Gastroesophageal sphincter (tissue), 4 donors: ENCODE results near the gene MYRIP. TPM values are rescaled to one million over a fixed set of nuclear protein-coding genes. Genes with fewer than 3 reads are reported as not detected.

Source experiments
- ATAC-seq: fragments of 150-250 bp; one replicate; pipeline ENCODE4 v1.9.1; 2016; ENCODE audit warnings: mild to moderate bottlenecking, moderate library complexity
- H3K27ac ChIP-seq, 4 donors: fragments of 200-600 bp; sonication (generic) in 3 of 4; 1 replicate in 3 of 4; 2 replicates in 1 of 4; pipeline ENCODE4 v1.5.1; 2016 to 2019
- H3K27me3 ChIP-seq: fragments of 200-600 bp; sonication (generic); one replicate; pipeline ENCODE4 v1.5.1; 2019
- H3K36me3 ChIP-seq, 2 donors: fragments of 200-600 bp; sonication (generic); one replicate each; pipeline ENCODE4 v1.5.1; 2019; ENCODE audit warnings: control low read depth in 1 of 2
- H3K4me1 ChIP-seq, 3 donors: fragments of 200-600 bp; sonication (generic); 1 replicate in 2 of 3; 2 replicates in 1 of 3; pipeline ENCODE4 v1.5.1; 2016 to 2019; ENCODE audit warnings: control low read depth in 2 of 3
- H3K4me3 ChIP-seq, 2 donors: fragments of 200-600 bp; sonication (generic); one replicate each; pipeline ENCODE4 v1.5.1; 2019; ENCODE audit warnings: mild to moderate bottlenecking in 1 of 2, moderate library complexity in 1 of 2
- H3K9me3 ChIP-seq, 3 donors: fragments of 200-600 bp; sonication (generic); one replicate each; pipeline ENCODE4 v1.5.1; 2017 to 2019; ENCODE audit warnings: control low read depth in 2 of 3
- EP300 ChIP-seq: sonication (generic); formaldehyde crosslinking; IDR thresholded peaks from one replicate; pipeline ENCODE4 v1.6.1; 2017; ENCODE audit warnings: antibody characterized with exemption, mild to moderate bottlenecking
- POLR2A ChIP-seq, 2 donors: fragments of 450-650 bp; IDR thresholded peaks; one replicate each; pipeline ENCODE4 v1.6.1; 2017; ENCODE audit warnings: antibody characterized with exemption in 2 of 2, mild to moderate bottlenecking in 2 of 2, moderate library complexity in 1 of 2
- POLR2AphosphoS5 ChIP-seq: sonication (generic); formaldehyde crosslinking; IDR thresholded peaks from one replicate; pipeline ENCODE4 v1.6.1; 2017; ENCODE audit warnings: antibody characterized with exemption
- WGBS, 2 donors: methylation state at CpG; one replicate each; pipeline ENCODE4 v1.1.5; 2018; ENCODE audit warnings: low coverage in 1 of 2; 5-methylcytosine and 5-hydroxymethylcytosine counted together
- total RNA-seq, 4 donors: library from RNA; depleted of rRNA; stranded (reverse); fragments of >200 nt; gene quantifications; one replicate each; pipeline ENCODE4 v1.1.0, GENCODE V29; 2016
- TF ChIP-seq, protein P1 (sequence below), 4 experiments: fragments of 200-600 bp in 2 of 4; fragments of 450-650 bp in 2 of 4; sonication (generic) in 1 of 4; IDR thresholded peaks; one replicate each; pipeline ENCODE4 v1.5.1; 2017 to 2019; ENCODE audit warnings: antibody characterized with exemption in 4 of 4, mild to moderate bottlenecking in 2 of 4, moderate library complexity in 2 of 4

MYRIP gene
- total RNA-seq = 1 to 10 TPM; 3.7 to 6.4 (median 5.0) TPM

DNA sequence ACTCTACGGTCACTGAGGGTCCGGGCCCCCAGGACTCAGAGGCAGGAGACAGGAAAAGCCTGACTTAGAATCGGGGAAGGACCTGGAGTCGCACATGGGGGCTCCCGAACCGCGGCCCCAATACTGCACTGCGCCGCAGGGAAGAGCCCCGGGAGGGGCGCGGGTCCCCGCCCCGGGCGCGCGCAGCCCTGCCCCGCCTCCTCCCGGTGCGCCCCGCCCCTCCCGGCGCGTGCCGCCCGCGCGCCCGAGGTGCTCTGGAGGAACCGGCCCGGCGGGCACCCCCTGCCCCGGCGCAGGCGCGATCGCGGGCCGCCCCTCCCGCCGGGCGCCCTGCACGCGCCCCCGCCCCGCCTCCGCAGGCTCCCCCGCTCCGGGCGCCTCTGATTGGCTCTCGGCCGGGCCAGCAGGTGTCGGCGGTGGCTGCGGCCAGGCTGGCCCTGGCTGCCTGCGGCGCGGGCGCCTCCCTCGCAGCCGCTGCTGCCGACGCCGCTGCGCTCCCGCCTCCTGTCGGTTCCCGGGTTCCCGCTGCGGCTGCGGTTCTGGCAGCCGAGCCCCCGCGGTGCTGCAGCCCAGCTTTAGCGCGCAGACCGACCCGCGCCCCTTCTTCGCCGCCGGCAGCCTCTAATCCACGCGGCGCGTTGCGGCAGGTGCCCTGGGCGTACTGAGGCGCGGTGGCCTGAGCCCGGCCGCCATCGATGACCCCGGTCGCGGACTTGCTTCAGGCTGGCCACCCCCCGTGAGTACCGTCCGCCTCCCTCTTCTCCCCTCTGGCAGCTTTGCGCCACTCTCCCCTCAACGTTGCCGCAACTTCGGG, at the start of gene MYRIP:
MYRIP (plus strand) TSS at position 429 of the 814 bp plus-strand sequence. CDS start 91,208 bp downstream, outside the sequence.
- no peak for TF ChIP-seq POLR2AphosphoS5
- TF ChIP-seq EP300 = no peak
- TF ChIP-seq POLR2A (IDR thresholded peaks at IDR 0.05) = no peak
- TF ChIP-seq, protein P1, sequence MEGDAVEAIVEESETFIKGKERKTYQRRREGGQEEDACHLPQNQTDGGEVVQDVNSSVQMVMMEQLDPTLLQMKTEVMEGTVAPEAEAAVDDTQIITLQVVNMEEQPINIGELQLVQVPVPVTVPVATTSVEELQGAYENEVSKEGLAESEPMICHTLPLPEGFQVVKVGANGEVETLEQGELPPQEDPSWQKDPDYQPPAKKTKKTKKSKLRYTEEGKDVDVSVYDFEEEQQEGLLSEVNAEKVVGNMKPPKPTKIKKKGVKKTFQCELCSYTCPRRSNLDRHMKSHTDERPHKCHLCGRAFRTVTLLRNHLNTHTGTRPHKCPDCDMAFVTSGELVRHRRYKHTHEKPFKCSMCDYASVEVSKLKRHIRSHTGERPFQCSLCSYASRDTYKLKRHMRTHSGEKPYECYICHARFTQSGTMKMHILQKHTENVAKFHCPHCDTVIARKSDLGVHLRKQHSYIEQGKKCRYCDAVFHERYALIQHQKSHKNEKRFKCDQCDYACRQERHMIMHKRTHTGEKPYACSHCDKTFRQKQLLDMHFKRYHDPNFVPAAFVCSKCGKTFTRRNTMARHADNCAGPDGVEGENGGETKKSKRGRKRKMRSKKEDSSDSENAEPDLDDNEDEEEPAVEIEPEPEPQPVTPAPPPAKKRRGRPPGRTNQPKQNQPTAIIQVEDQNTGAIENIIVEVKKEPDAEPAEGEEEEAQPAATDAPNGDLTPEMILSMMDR (IDR thresholded peaks at IDR 0.05) = no peak
- peak within 1 kb of the TSS; percentile 62 to 85 for H3K4me3 ChIP-seq
- H3K4me1 ChIP-seq = peaks cover 5 to 25% (median 10%) of the 10 kb centered on the region in 3 donors
- H3K27me3 ChIP-seq = peaks cover 73% of the 10 kb centered on the region
- H3K27ac ChIP-seq = peak within 1 kb of the TSS in 2 of 4 donors; percentile 22 to 69
- ATAC-seq = peak; percentile 81
- no peaks in the 10 kb centered on the region for H3K36me3 ChIP-seq
- H3K9me3 ChIP-seq = no peaks in the 10 kb centered on the region
- WGBS, 2 donors = no CpG with 5 or more reads among the region's 103 CpGs

DNA sequence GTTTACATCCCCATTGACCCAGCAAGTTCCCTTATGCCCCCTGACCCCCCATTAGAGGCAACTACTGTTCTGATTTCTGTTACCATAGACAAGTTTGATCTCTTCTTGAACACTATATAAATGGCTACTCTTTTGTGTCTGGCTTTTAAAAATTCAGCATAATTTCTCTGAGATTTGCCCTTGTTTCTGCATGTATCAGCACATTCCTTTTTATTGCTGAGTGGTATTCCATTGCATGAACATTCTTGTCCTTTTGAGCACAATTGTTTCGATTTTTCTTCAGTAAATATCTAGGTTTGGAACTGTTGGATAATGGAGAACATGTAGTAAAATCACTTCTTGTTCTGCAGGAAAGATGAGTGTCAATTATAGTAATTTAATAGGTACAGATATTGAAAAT, 49.1 kb upstream of the MYRIP start:
- WGBS, 2 donors = 64 to 65% methylated on average over 1 of the region's 1 CpG
- no peak overlapping the region for H3K27ac ChIP-seq

DNA sequence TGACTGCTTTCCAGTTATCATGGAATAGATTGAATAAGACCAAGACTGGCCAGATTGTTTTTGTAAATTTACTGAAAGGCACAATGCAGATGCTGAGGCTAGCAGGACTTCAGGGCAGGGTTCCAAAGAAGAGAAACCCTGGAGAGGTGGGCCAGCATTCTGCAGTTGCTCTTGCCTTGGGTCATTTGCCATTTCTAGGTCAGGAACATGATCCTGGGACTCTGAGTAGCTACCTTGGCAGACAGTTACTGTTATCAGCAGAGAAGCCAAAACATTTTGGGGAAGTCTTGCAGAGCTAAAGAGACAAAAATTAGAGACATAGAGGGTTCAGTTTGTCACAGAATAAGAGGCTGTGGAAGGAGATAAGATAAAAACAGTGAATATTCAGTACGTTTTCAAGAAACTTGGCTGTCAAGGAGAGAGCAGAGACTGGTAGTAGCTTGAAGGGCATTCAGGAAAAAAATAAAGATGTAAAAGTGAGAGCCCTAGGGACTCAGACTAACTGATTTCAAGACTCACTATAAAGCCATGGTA, 46.8 kb upstream of the MYRIP start:
- H3K4me1 ChIP-seq = no peaks in the 10 kb centered on the region
- WGBS, 2 donors = 37 to 50% methylated on average over 1 of the region's 1 CpG
- H3K27ac ChIP-seq = no peak overlapping the region
- no peaks in the 10 kb centered on the region for H3K36me3 ChIP-seq
- H3K4me3 ChIP-seq = no peak overlapping the region
- H3K27me3 ChIP-seq = no peaks in the 10 kb centered on the region
- no peak for TF ChIP-seq POLR2AphosphoS5
- no peak for TF ChIP-seq POLR2A (IDR thresholded peaks at IDR 0.05)
- TF ChIP-seq, protein P1 (IDR thresholded peaks at IDR 0.05) = no peak
- no peak for TF ChIP-seq EP300
- ATAC-seq = no peak
- no peaks in the 10 kb centered on the region for H3K9me3 ChIP-seq

More for the DNA sequence above, 49.1 kb upstream of the MYRIP start:
- Histone ChIP-seq H3K4me1 (no peaks in the 10 kb centered on the region), H3K4me3 (no peak overlapping the region), H3K27me3 (no peaks in the 10 kb centered on the region), H3K36me3 (no peaks in the 10 kb centered on the region), H3K9me3 (no peaks in the 10 kb centered on the region)
- ATAC-seq = no peak
- no peak for TF ChIP-seq POLR2A (IDR thresholded peaks at IDR 0.05)
- TF ChIP-seq EP300 = no peak
- TF ChIP-seq POLR2AphosphoS5 = no peak
- TF ChIP-seq, protein P1 (IDR thresholded peaks at IDR 0.05) = no peak

DNA sequence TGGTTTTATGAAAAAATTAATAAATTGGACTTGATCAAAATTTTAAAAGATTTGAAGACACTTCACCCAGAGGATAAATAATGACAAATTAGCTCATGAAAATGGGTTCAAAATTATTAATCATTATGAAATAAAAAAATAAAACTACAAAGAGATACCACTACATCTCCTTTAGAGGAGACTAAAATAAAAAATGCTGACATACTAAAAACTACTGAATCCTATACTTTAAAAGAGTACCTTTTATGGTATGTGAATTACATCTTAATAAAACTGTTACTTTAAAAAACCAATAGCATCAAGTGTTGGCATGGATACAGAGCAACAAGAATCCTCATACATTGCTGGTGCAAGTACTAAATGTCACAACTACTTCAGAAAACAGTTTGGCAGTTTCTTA, 46.0 kb upstream of the MYRIP start:
- Histone ChIP-seq H3K36me3 (no peaks in the 10 kb centered on the region), H3K27ac (no peak overlapping the region), H3K27me3 (no peaks in the 10 kb centered on the region), H3K9me3 (no peaks in the 10 kb centered on the region), H3K4me3 (no peak overlapping the region), H3K4me1 (no peaks in the 10 kb centered on the region)
- TF ChIP-seq POLR2A (IDR thresholded peaks at IDR 0.05) (no peak), POLR2AphosphoS5 (no peak), EP300 (no peak)
- TF ChIP-seq, protein P1 (IDR thresholded peaks at IDR 0.05) = no peak
- ATAC-seq = no peak

DNA sequence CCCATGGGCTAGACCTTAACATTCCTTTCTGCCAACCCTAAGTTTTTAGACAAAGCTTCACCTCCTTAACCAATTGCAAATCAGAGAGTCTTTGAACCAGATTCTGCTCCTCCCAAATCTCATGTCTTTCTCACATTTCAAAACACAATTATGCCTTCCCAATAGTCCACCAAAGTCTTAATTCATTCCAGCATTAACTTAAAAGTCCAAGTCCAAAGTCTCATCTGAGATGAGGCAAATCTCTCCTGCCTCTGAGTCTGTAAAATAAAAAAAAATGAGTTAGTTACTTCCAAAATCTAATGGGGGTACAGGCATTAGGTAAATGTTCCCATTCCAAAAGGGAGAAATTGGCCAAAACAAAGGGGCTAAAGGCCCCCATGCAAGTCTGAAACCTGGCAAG, 43.8 kb upstream of the MYRIP start:
- no peak overlapping the region for H3K4me3 ChIP-seq
- no peaks in the 10 kb centered on the region for H3K9me3 ChIP-seq
- TF ChIP-seq EP300 (no peak), POLR2A (IDR thresholded peaks at IDR 0.05) (no peak), POLR2AphosphoS5 (no peak)
- TF ChIP-seq, protein P1 (IDR thresholded peaks at IDR 0.05) = no peak
- no peaks in the 10 kb centered on the region for H3K36me3 ChIP-seq
- H3K27ac ChIP-seq = no peak overlapping the region
- no peaks in the 10 kb centered on the region for H3K4me1 ChIP-seq
- H3K27me3 ChIP-seq = no peaks in the 10 kb centered on the region
- no peak for ATAC-seq
